ENCODE data around the gene FBXL12. TPM values are rescaled to one million over a fixed set of nuclear protein-coding genes. Genes with fewer than 3 reads are reported as not detected.

The FBXL12 gene
- total RNA-seq, 2 experiments from 2014 or later: 26.4 to 29.0 TPM

Other genes with a start within 250 kb of the FBXL12 start
- 10 to 100 TPM; 51.3 to 55.2 TPM for gene ZNF121, start 234.6 kb downstream of the FBXL12 start, total RNA-seq
- gene ZNF561, start 197.8 kb downstream of the FBXL12 start, total RNA-seq: 10 to 100 TPM; 21.1 to 23.2 TPM
- 10 to 100 TPM; 27.2 to 29.2 TPM for gene ZNF562, start 144.0 kb downstream of the FBXL12 start, total RNA-seq
- gene ZNF846, start 50.3 kb downstream of the FBXL12 start, total RNA-seq: 10 to 100 TPM in 1 of 2 experiments, 1 to 10 TPM in 1; 9.4 to 12.5 TPM
- gene UBL5, start 8.8 kb upstream of the FBXL12 start, total RNA-seq: 100 to 1,000 TPM; 383 to 395 TPM
- gene PIN1, start 16.2 kb upstream of the FBXL12 start, total RNA-seq: 100 to 1,000 TPM; 114 to 117 TPM
- gene OLFM2, start 117.4 kb upstream of the FBXL12 start, total RNA-seq: 1 to 10 TPM; 9.2 to 9.9 TPM
- gene COL5A3, start 191.4 kb upstream of the FBXL12 start, total RNA-seq: under 1 TPM; 0.13 to 0.18 TPM
- not detected for gene RDH8, start 194.4 kb upstream of the FBXL12 start, total RNA-seq

All from activated CD8-positive, alpha-beta T cell treated with anti-CD3 and anti-CD28 coated beads, Interleukin-2, amount 10 ng/mL, durations not matched to agents 7 days and 5 days (primary cell).